Cardiac muscle cell (in vitro differentiated cells and primary cell): ENCODE results near the gene ADAMTS3. TPM values are rescaled to one million over a fixed set of nuclear protein-coding genes. Genes with fewer than 3 reads are reported as not detected.

ENCODE experiments used
- DNase-seq, 2 donors: peaks; one replicate each; pipeline versions ENCODE4 v3.0.0 to v3.0.0-alpha.2; 2010 to 2017; ENCODE audit warnings: low read depth in 1 of 2, low spot score in 1 of 2
- H3K27ac ChIP-seq: fragments of 200-600 bp; sonication (generic); 2 replicates; pipeline ENCODE4 v1.5.1; 2016
- H3K27me3 ChIP-seq: fragments of 200-600 bp; sonication (generic); 2 replicates; pipeline ENCODE4 v1.6.0; 2016; ENCODE audit warnings: control low read depth
- H3K36me3 ChIP-seq: fragments of 200-600 bp; sonication (generic); 2 replicates; pipeline ENCODE4 v1.5.1; 2016; ENCODE audit warnings: control low read depth
- H3K4me1 ChIP-seq: fragments of 200-600 bp; sonication (generic); 2 replicates; pipeline ENCODE4 v1.8.1; 2017; ENCODE audit warnings: low read depth, mild to moderate bottlenecking, mixed run types
- H3K4me3 ChIP-seq: fragments of 200-600 bp; sonication (generic); 2 replicates; pipeline ENCODE4 v1.5.1; 2016; ENCODE audit warnings: mild to moderate bottlenecking
- H3K9me3 ChIP-seq: fragments of 200-600 bp; sonication (generic); 2 replicates; pipeline ENCODE4 v1.5.1; 2017; ENCODE audit warnings: low read depth, mild to moderate bottlenecking, control low read depth
- polyA plus RNA-seq: library from polyadenylated mRNA; unstranded; fragments of >200 nt; fragmentation: Nextera tagmentation; extraction: Ambion mirVana; gene quantifications from 2 replicates; pipeline ENCODE4 v1.2.1, GENCODE V29; 2016
- total RNA-seq: library from RNA; depleted of rRNA; stranded (reverse); fragments of >200 nt; gene quantifications from 2 replicates; pipeline ENCODE4 v1.2.3, GENCODE V29; 2016
- TF ChIP-seq, protein P1 (sequence below): IDR thresholded peaks from 2 replicates; pipeline ENCODE4 v1.5.1; 2012; ENCODE audit warnings: low read depth, mild to moderate bottlenecking, low read length

Gene ADAMTS3
- total and polyA plus RNA-seq, 2 experiments from 2014 or later = 1.2 to 14.7 TPM

DNA sequence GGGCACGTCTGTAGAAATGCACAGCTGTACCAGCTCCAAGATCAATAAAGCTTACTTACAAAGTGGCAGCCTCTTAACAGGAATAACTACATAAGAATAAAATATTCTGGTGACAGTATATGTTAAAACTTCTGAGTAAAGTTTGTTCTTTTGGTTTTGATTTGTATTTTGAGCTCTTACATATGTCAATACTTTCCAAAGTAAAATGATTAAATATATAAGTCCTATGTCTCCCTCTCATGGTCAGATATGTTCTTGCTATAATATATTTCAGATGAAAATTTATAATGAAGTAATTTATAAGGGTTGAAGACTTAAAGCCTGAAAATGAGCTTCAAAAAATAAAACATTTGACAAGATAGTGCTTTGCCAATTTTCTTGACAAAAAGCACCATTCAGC is 282.8 kb downstream of the ADAMTS3 start:
- no peaks in the 10 kb centered on the region for H3K27me3 ChIP-seq
- H3K4me1 ChIP-seq = no peaks in the 10 kb centered on the region
- H3K9me3 ChIP-seq = no peaks in the 10 kb centered on the region
- peak; percentile 13 to 23 for DNase-seq
- TF ChIP-seq, protein P1, sequence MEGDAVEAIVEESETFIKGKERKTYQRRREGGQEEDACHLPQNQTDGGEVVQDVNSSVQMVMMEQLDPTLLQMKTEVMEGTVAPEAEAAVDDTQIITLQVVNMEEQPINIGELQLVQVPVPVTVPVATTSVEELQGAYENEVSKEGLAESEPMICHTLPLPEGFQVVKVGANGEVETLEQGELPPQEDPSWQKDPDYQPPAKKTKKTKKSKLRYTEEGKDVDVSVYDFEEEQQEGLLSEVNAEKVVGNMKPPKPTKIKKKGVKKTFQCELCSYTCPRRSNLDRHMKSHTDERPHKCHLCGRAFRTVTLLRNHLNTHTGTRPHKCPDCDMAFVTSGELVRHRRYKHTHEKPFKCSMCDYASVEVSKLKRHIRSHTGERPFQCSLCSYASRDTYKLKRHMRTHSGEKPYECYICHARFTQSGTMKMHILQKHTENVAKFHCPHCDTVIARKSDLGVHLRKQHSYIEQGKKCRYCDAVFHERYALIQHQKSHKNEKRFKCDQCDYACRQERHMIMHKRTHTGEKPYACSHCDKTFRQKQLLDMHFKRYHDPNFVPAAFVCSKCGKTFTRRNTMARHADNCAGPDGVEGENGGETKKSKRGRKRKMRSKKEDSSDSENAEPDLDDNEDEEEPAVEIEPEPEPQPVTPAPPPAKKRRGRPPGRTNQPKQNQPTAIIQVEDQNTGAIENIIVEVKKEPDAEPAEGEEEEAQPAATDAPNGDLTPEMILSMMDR = no peak
- peaks cover 7% of the 10 kb centered on the region for H3K36me3 ChIP-seq
- no peak overlapping the region for H3K27ac ChIP-seq
- H3K4me3 ChIP-seq = no peak overlapping the region

DNA sequence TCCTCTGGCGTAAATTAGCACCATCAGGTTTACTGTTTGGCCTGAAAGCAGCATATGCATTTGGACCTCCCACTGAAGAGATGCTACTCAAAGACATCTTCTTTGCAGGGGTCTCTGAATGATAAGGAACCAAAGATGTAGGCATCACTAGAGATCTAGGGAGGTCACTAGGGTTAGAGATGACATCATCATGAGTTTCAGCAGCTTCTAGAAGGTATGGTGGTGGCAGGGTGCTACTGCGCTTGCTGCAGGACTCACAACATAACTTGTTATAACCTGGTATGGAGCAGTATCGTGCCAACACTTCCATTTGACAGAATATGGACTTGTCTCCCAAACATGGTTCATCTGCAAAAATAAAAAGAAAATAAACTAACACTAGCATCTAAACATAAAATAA is 285.7 kb downstream of the ADAMTS3 start:
- no peaks in the 10 kb centered on the region for H3K9me3 ChIP-seq
- DNase-seq = no peak
- peaks cover 7% of the 10 kb centered on the region for H3K36me3 ChIP-seq
- TF ChIP-seq, protein P1 = no peak
- no peaks in the 10 kb centered on the region for H3K27me3 ChIP-seq
- H3K27ac ChIP-seq = no peak overlapping the region
- H3K4me1 ChIP-seq = no peaks in the 10 kb centered on the region
- no peak overlapping the region for H3K4me3 ChIP-seq

DNA sequence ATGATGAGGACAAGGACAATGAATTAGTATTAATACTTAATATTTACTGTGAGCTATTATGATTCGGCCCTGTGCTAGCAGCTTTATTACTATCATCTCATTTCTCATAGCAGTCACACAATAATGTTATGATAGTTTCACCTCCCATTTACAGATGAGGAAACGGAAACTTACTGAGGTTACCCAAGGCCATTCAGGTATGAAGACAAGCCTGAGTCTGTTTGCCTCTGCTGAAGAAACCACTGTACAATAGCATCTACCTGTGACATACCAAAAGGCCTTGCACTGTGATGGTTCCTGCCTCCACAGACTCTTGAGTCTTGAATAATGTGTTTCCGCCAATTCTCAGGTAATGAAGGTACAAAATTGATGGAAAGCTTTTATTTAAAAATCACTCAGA is 288.8 kb downstream of the ADAMTS3 start:
- DNase-seq = no peak
- no peak overlapping the region for H3K4me3 ChIP-seq
- no peak overlapping the region for H3K27ac ChIP-seq
- no peaks in the 10 kb centered on the region for H3K4me1 ChIP-seq
- TF ChIP-seq, protein P1 = no peak
- peaks cover 7% of the 10 kb centered on the region for H3K36me3 ChIP-seq
- H3K27me3 ChIP-seq = no peaks in the 10 kb centered on the region
- no peaks in the 10 kb centered on the region for H3K9me3 ChIP-seq

DNA sequence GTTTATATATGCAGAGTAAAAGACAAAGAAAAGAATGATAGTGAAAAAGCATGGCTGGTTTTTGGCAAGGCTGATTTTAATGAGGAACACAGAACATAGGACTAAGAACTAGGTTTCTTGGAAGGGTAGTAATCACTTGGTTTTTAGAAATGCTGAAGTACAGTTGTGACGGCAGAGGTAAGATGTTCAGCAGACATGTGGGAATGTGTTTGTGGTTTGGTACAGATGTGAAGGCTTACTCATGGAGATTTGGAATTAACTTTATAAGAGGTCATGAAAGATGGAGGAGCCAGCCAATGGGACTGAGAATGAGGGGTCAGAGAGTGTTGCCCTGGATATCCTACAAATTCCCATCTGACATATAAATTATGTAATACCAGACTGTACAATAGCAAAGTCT is 293.6 kb downstream of the ADAMTS3 start:
- Histone ChIP-seq H3K27me3 (no peaks in the 10 kb centered on the region), H3K36me3 (no peaks in the 10 kb centered on the region), H3K4me3 (no peak overlapping the region), H3K4me1 (no peaks in the 10 kb centered on the region), H3K27ac (no peak overlapping the region), H3K9me3 (no peaks in the 10 kb centered on the region)
- TF ChIP-seq, protein P1 = no peak
- DNase-seq = peak in 1 of 2 donors; percentile 0

DNA sequence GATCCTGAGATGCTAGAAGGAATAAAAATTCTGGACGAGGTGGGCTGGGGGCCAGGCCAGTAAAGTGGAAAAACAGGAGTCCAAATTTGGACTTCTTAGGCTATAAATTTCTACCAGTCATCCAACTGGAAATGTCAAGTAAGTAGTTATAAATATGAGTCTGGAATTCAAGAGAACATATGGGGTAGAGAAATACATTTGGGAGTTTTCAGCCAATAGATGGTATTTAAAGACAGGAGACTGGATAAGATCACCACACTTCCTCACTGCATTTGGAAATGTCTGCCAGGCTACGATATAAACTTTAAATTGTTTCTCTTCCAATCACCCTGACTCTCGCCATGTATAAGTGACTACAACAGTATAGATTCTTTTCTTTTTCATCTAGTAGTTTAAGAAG is 294.8 kb downstream of the ADAMTS3 start:
- Histone ChIP-seq H3K9me3 (no peaks in the 10 kb centered on the region), H3K4me1 (no peaks in the 10 kb centered on the region), H3K36me3 (no peaks in the 10 kb centered on the region), H3K27ac (no peak overlapping the region), H3K4me3 (no peak overlapping the region), H3K27me3 (no peaks in the 10 kb centered on the region)
- TF ChIP-seq, protein P1 = no peak
- DNase-seq = no peak

GRCh38 chr4:72255269-72255668 is 313.8 kb downstream of the ADAMTS3 start:
- Histone ChIP-seq H3K36me3 (no peaks in the 10 kb centered on the region), H3K4me3 (no peak overlapping the region), H3K27me3 (no peaks in the 10 kb centered on the region), H3K27ac (no peak overlapping the region), H3K4me1 (no peaks in the 10 kb centered on the region), H3K9me3 (no peaks in the 10 kb centered on the region)
- TF ChIP-seq, protein P1 = no peak
- DNase-seq = no peak
